ENCODE data around the gene LRP8. TPM values are rescaled to one million over a fixed set of nuclear protein-coding genes. Genes with fewer than 3 reads are reported as not detected.

Gene LRP8
- total RNA-seq: under 1 TPM; 0.33 to 0.75 TPM
- polyA plus RNA-seq: under 1 TPM; 0.15 to 0.24 TPM

GRCh38 chr1:53328009-53328461 lies at the start of gene LRP8:
Gene LRP8, minus strand, starts transcription at chr1:53328070. Its CDS starts 158 bp downstream, at chr1:53327912.
- Histone ChIP-seq H3K4me1 (ENCODE audit: control insufficient read depth in 4 of 4, insufficient read depth in 4 of 4, low read length in 3 of 4) (peaks cover 11 to 22% (median 20%) of the 10 kb centered on the region in 4 donors), H3K36me3 (ENCODE audit: control insufficient read depth in 4 of 4, insufficient read depth in 3 of 4, low read depth in 1 of 4, low read length in 3 of 4) (no peaks in the 10 kb centered on the region), H3K9me3 (ENCODE audit: control insufficient read depth in 4 of 4, low read length in 3 of 4) (no peaks in the 10 kb centered on the region), H3K27me3 (ENCODE audit: control insufficient read depth in 4 of 4, insufficient read depth in 4 of 4, low read length in 3 of 4) (peaks cover 0 to 2% (median 0%) of the 10 kb centered on the region in 4 donors), H3K27ac (ENCODE audit: low read depth in 1 of 2, low read length in 2 of 2) (no peak within 1 kb of the TSS), H3K4me3 (ENCODE audit: low read depth in 1 of 3, low read length in 3 of 3) (peak within 1 kb of the TSS in 2 of 3 donors; percentile 39 to 70), H3K9ac (ENCODE audit: low read depth in 1 of 2, low read length in 2 of 2) (no peak within 1 kb of the TSS)
- TF ChIP-seq NR2F2 (IDR thresholded peaks at IDR 0.05): no peak
- no peak for TF ChIP-seq YY1 (IDR thresholded peaks at IDR 0.05)
- TF ChIP-seq ATF3 (IDR thresholded peaks at IDR 0.05): no peak
- TF ChIP-seq REST (IDR thresholded peaks at IDR 0.05): no peak
- TF ChIP-seq RXRA (IDR thresholded peaks at IDR 0.05): no peak
- no peak for TF ChIP-seq MAX (IDR thresholded peaks at IDR 0.05)
- TF ChIP-seq HNF4A (conservative IDR thresholded peaks at IDR 0.05): no peak
- TF ChIP-seq GABPA (IDR thresholded peaks at IDR 0.05 in 1 of 2, conservative IDR thresholded peaks at IDR 0.05 in 1 of 2): no peak
- TF ChIP-seq FOXA2 (IDR thresholded peaks at IDR 0.05): no peak
- TF ChIP-seq JUND (IDR thresholded peaks at IDR 0.05): no peak
- no peak for TF ChIP-seq ZBTB33 (IDR thresholded peaks at IDR 0.05)
- no peak for TF ChIP-seq SP1 (IDR thresholded peaks at IDR 0.05)
- no peak for TF ChIP-seq EGR1 (IDR thresholded peaks at IDR 0.05; ENCODE audit: low read depth in 2 of 2)
- peak; percentile 53 for DNase-seq (ENCODE audit: low spot score)
- WGBS: 2% methylated on average over 47 of the region's 47 CpGs

GRCh38 chr1:53377438-53377841 lies 49.6 kb upstream of the LRP8 start:
- no peak for DNase-seq (ENCODE audit: low spot score)
- H3K27ac ChIP-seq (ENCODE audit: low read depth in 1 of 2, low read length in 2 of 2): no peak overlapping the region
- no peak overlapping the region for H3K9ac ChIP-seq (ENCODE audit: low read depth in 1 of 2, low read length in 2 of 2)
- TF ChIP-seq YY1 (IDR thresholded peaks at IDR 0.05) (no peak), SP1 (IDR thresholded peaks at IDR 0.05) (no peak), REST (IDR thresholded peaks at IDR 0.05) (no peak), MAX (IDR thresholded peaks at IDR 0.05) (no peak), ZBTB33 (IDR thresholded peaks at IDR 0.05) (no peak)
- no peaks in the 10 kb centered on the region for H3K36me3 ChIP-seq (ENCODE audit: control insufficient read depth in 4 of 4, insufficient read depth in 3 of 4, low read depth in 1 of 4, low read length in 3 of 4)
- WGBS: 88% methylated on average over 13 of the region's 13 CpGs
- no peaks in the 10 kb centered on the region for H3K27me3 ChIP-seq (ENCODE audit: control insufficient read depth in 4 of 4, insufficient read depth in 4 of 4, low read length in 3 of 4)
- no peak overlapping the region for H3K4me3 ChIP-seq (ENCODE audit: low read depth in 1 of 3, low read length in 3 of 3)
- H3K4me1 ChIP-seq (ENCODE audit: control insufficient read depth in 4 of 4, insufficient read depth in 4 of 4, low read length in 3 of 4): no peaks in the 10 kb centered on the region
- H3K9me3 ChIP-seq (ENCODE audit: control insufficient read depth in 4 of 4, low read length in 3 of 4): no peaks in the 10 kb centered on the region
